Gastrocnemius medialis (tissue), 4 donors: Measurements from ENCODE around the gene OIT3. TPM values are rescaled to one million over a fixed set of nuclear protein-coding genes. Genes with fewer than 3 reads are reported as not detected.

ENCODE experiments used
- ATAC-seq, 2 donors: fragments of 150-250 bp; one replicate each; pipeline ENCODE4 v1.9.1; 2016
- DNase-seq, 2 donors: peaks; one replicate each; pipeline ENCODE4 v3.0.0-alpha.2; 2019
- H3K27ac ChIP-seq, 4 donors: fragments of 200-600 bp; sonication (generic); 1 replicate in 1 of 4; 2 replicates in 3 of 4; pipeline ENCODE4 v1.5.1; 2016 to 2018; ENCODE audit warnings: mild to moderate bottlenecking in 2 of 4, moderate library complexity in 1 of 4
- H3K27me3 ChIP-seq, 3 donors: fragments of 200-600 bp; sonication (generic) in 2 of 3; 1 replicate in 1 of 3; 2 replicates in 2 of 3; pipeline versions ENCODE4 v1.5.1 to v1.6.0; 2016 to 2019; ENCODE audit warnings: mild to moderate bottlenecking in 1 of 3, moderate library complexity in 1 of 3
- H3K36me3 ChIP-seq, 2 donors: fragments of 200-600 bp; sonication (generic) in 1 of 2; one replicate each; pipeline ENCODE4 v1.5.1; 2017 to 2018
- H3K4me1 ChIP-seq, 2 donors: fragments of 200-600 bp; sonication (generic) in 1 of 2; one replicate each; pipeline ENCODE4 v1.5.1; 2016 to 2017; ENCODE audit warnings: mild to moderate bottlenecking in 2 of 2
- H3K4me3 ChIP-seq, 4 donors: fragments of 200-600 bp; sonication (generic) in 3 of 4; 1 replicate in 1 of 4; 2 replicates in 3 of 4; pipeline ENCODE4 v1.5.1; 2016 to 2019; ENCODE audit warnings: mild to moderate bottlenecking in 2 of 4
- H3K9me3 ChIP-seq, 3 donors: fragments of 200-600 bp; sonication (generic) in 2 of 3; 1 replicate in 1 of 3; 2 replicates in 2 of 3; pipeline ENCODE4 v1.5.1; 2016 to 2019
- CTCF ChIP-seq, 5 experiments: fragments of 450-650 bp in 3 of 5; fragments of 200-600 bp in 2 of 5; sonication (generic) in 2 of 5; IDR thresholded peaks in 4 of 5; conservative IDR thresholded peaks in 1 of 5; 1 replicate in 4 of 5; 2 replicates in 1 of 5; pipeline ENCODE4 v1.5.1; 2016 to 2019; ENCODE audit warnings: antibody characterized with exemption in 5 of 5, mild to moderate bottlenecking in 3 of 5, moderate library complexity in 3 of 5
- POLR2A ChIP-seq, 2 donors: fragments of 450-650 bp; IDR thresholded peaks; one replicate each; pipeline ENCODE4 v1.6.1; 2017; ENCODE audit warnings: antibody characterized with exemption in 2 of 2, mild to moderate bottlenecking in 2 of 2, moderate library complexity in 2 of 2
- in situ Hi-C, 4 donors: fragments of 200-750 bp; cut with MboI; loops; one replicate each; pipeline versions ENCODE4 v1.15.0 to v1.8.0; 2017; ENCODE audit warnings: low sequenced_read_pairs in 4 of 4
- intact Hi-C: fragments of 100-400 bp; cut with DNase I; formaldehyde crosslinking; loops from one replicate; pipeline ENCODE4 v1.15.1; 2023; ENCODE audit warnings: low total_unique reads
- total RNA-seq, 4 donors: library from RNA; depleted of rRNA; stranded (reverse); fragments of >200 nt; gene quantifications; one replicate each; pipeline versions ENCODE4 v1.1.0 to v1.2.3, GENCODE V29; 2016

OIT3 gene
- total RNA-seq, 4 donors from 2014 or later, result 0.13 to 0.25 TPM; not detected in 2

DNA sequence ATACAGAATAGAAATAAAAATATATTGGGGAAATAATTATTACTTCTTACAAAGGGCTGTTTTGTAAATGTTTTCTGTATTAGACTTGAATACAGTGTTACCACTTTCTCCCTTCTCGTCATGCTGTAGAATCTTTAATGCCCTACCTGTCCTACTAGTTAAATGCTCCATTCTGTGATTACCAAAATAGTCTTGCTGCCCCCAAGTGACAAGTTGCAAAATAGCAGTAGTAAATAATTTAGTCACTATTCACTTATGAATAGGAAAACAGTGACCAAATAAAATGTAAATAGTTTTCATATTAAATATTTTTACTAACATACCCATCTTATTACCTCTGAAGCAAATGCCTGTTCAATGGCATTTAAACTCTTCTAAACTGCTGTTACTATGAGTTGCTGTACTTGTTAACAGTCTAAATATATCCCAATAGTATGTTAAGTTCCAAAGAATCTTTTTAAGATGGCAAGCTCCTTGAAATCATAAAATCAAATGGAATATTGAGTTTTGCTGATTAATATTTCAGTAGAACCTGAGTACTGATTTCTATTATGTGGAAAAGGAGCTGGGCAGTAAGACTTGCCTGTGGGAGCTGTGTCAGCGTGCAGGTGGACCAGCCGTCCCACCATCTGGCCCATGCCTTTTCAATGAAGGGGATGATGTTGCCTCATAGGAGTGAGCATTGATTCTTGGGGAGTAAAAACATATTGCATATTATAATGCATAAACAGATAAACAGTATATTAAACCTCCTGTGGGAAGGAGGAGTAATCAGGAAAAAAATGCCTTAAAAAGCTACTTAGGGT is 18.1 kb upstream of the OIT3 start:
- no peak overlapping the region for H3K4me3 ChIP-seq
- H3K36me3 ChIP-seq, result peaks cover 0 to 19% of the 10 kb centered on the region in 2 donors
- ATAC-seq (peak in 1 of 2 donors; percentile 61), DNase-seq (no peak)
- in situ Hi-C loops (no loop called here), intact Hi-C loops (loop anchor here (1.0 kb wide), 2 partner anchors 181 to 511 kb away; no protein-coding TSS in a partner anchor)
- no peaks in the 10 kb centered on the region for H3K4me1 ChIP-seq
- H3K9me3 ChIP-seq, result no peaks in the 10 kb centered on the region
- H3K27me3 ChIP-seq, result no peaks in the 10 kb centered on the region
- TF ChIP-seq CTCF (IDR thresholded peaks at IDR 0.05 in 4 of 5, conservative IDR thresholded peaks at IDR 0.05 in 1 of 5) (peak in 4 of 5 experiments; percentile 20 to 57 (median 36)), POLR2A (IDR thresholded peaks at IDR 0.05) (no peak)
- H3K27ac ChIP-seq, result no peak overlapping the region

DNA sequence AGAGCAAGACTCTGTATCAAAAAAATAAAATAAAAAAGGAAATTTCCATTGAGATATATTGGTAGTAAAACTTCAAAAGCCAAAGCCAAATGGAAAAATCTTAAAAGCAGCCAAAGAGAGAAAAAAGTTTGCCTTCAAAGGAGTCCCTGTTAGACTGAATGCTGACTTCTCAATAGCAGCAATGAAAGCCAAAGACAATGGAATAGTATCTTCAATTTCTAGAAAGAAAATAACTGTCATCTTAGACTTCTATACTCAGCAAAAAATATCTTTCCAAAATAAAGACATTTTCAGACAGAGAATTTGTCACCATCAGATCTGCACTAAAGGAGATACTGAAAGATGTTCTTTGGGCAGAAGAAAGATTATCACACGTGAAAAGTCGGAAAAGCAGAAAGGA is 14.3 kb upstream of the OIT3 start:
- no peaks in the 10 kb centered on the region for H3K4me1 ChIP-seq
- no peak overlapping the region for H3K27ac ChIP-seq
- peaks cover 0 to 12% of the 10 kb centered on the region in 2 donors for H3K36me3 ChIP-seq
- in situ Hi-C loops (no loop called here), intact Hi-C loops (no loop called here)
- DNase-seq, result no peak
- ATAC-seq, result no peak
- H3K9me3 ChIP-seq, result no peaks in the 10 kb centered on the region
- H3K4me3 ChIP-seq, result no peak overlapping the region
- no peak for TF ChIP-seq CTCF (IDR thresholded peaks at IDR 0.05 in 4 of 5, conservative IDR thresholded peaks at IDR 0.05 in 1 of 5)
- TF ChIP-seq POLR2A (IDR thresholded peaks at IDR 0.05), result no peak
- no peaks in the 10 kb centered on the region for H3K27me3 ChIP-seq

DNA sequence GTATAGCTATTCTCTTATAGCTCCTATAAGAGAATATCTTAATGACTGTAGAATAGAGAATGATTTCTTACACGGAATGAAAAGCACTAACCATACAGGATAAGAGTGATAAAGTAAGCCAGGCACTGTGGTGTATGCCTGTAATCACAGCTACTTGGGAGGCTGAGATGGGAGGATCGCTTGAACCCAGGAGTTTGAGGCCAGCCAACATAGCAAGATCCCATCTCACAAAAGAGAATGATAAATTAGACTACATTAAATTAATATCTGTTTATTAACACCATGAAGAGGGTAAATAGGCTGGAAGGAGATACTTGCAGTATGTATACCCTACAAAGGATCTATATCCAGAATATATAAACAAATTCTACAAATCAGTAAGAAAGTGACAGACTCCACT is 12.2 kb upstream of the OIT3 start:
- ATAC-seq, result no peak
- Histone ChIP-seq H3K4me1 (no peaks in the 10 kb centered on the region), H3K9me3 (no peaks in the 10 kb centered on the region), H3K4me3 (no peak overlapping the region), H3K27me3 (no peaks in the 10 kb centered on the region), H3K27ac (no peak overlapping the region), H3K36me3 (peaks cover 0 to 33% of the 10 kb centered on the region in 2 donors)
- no peak for DNase-seq
- intact Hi-C loops, result no loop called here
- no peak for TF ChIP-seq CTCF (IDR thresholded peaks at IDR 0.05 in 4 of 5, conservative IDR thresholded peaks at IDR 0.05 in 1 of 5)
- no peak for TF ChIP-seq POLR2A (IDR thresholded peaks at IDR 0.05)
- in situ Hi-C loops, result no loop called here

GRCh38 chr10:72883861-72884260 is 9.7 kb upstream of the OIT3 start:
- H3K4me1 ChIP-seq, result no peaks in the 10 kb centered on the region
- no peak overlapping the region for H3K27ac ChIP-seq
- no peaks in the 10 kb centered on the region for H3K9me3 ChIP-seq
- TF ChIP-seq POLR2A (IDR thresholded peaks at IDR 0.05), result no peak
- no peak for TF ChIP-seq CTCF (IDR thresholded peaks at IDR 0.05 in 4 of 5, conservative IDR thresholded peaks at IDR 0.05 in 1 of 5)
- DNase-seq, result no peak
- no peaks in the 10 kb centered on the region for H3K27me3 ChIP-seq
- H3K4me3 ChIP-seq, result no peak overlapping the region
- in situ Hi-C loops, result no loop called here
- peaks cover 0 to 52% of the 10 kb centered on the region in 2 donors for H3K36me3 ChIP-seq
- intact Hi-C loops, result no loop called here
- ATAC-seq, result no peak
